ENCODE measurements around the gene XXYLT1.

XXYLT1 gene

DNA sequence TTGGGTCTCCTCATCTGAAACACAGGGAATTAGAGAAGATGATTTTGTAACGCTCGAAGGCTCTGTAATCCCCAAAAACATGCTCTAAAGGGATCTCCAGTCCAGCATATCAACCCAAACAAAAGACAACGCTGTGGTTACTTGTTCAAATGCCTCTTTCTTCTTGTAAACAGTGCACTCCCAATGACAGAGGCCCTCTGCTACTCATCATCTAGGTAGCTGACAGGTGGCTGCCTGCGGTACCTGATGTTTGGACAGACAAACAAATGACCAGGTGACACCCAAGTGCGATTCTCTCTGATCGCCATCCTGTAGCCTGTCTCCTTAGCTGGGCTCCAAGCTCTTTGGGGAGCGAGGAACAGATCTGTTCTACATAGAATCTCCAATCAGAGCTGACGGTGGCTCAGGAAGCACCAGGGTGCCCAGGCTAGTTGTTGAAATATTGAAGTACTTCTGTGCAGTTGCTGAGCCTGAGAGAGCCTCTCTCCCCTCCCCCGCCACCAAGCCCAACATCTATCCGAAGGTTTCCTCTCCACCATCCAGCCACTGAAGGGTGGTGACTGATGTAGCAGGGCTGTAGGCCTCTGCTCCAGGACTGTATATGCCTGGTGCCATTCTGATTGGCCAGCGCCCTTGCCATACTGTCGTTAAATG, 238.7 kb downstream of the XXYLT1 start:
- no peak overlapping the region for H3K4me3 ChIP-seq (ENCODE audit: low read length)
- no peak for DNase-seq (ENCODE audit: low read depth)
- TF ChIP-seq, protein P1, sequence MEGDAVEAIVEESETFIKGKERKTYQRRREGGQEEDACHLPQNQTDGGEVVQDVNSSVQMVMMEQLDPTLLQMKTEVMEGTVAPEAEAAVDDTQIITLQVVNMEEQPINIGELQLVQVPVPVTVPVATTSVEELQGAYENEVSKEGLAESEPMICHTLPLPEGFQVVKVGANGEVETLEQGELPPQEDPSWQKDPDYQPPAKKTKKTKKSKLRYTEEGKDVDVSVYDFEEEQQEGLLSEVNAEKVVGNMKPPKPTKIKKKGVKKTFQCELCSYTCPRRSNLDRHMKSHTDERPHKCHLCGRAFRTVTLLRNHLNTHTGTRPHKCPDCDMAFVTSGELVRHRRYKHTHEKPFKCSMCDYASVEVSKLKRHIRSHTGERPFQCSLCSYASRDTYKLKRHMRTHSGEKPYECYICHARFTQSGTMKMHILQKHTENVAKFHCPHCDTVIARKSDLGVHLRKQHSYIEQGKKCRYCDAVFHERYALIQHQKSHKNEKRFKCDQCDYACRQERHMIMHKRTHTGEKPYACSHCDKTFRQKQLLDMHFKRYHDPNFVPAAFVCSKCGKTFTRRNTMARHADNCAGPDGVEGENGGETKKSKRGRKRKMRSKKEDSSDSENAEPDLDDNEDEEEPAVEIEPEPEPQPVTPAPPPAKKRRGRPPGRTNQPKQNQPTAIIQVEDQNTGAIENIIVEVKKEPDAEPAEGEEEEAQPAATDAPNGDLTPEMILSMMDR (IDR thresholded peaks at IDR 0.05; ENCODE audit: insufficient read depth, low read depth, low read length, missing control alignments) = no peak

DNA sequence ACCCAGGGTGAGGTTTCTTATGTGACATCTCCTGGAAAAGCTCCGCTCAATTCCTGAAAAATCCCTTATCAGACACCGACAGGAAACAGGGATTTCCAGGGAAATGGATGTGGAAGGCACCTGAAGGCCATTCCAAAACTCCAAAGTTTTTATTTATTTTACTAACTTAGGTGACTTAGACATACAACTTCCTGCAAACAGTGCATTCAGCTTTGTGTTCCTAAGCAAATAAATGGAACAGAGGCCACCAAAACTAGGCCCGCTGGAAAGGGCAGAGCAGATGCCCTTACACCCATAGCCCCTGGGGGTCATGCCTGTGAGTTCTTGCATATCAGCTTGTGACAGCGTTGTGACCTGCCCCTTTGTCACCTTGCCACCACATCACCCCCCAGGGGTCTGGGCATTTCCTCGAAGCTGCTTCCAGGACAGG, 239.4 kb downstream of the XXYLT1 start:
- H3K4me3 ChIP-seq (ENCODE audit: low read length) = no peak overlapping the region
- no peak for DNase-seq (ENCODE audit: low read depth)
- TF ChIP-seq, protein P1 (IDR thresholded peaks at IDR 0.05; ENCODE audit: insufficient read depth, low read depth, low read length, missing control alignments) = no peak

DNA sequence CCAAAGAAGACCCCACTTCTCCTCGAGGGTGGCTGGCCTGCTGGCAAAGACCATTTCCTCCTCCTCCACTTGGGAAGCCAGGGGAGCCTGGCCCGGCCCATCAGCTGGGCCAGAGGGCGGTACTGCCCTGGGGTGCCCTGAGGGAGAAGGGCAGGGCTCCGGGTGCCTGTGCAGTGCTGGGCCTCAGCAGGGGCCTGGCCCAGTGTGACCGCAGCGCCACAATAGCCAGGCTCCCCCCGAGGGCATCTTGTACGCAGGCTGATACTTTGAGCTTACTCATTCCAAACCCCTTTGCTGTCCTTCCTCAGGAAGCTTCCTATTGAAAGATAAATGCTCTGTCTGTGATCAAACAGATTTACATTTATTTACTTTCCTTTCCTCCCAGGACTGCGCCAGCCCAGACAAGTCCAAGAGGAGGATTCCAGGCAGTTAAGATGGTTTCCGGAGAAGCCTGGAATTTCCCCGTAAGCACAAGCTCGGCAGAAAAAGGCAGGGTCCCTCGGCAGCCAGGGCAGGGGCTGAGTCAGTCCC, 240.1 kb downstream of the XXYLT1 start:
- peak; percentile 94 for DNase-seq (ENCODE audit: low read depth)
- no peak overlapping the region for H3K4me3 ChIP-seq (ENCODE audit: low read length)
- TF ChIP-seq, protein P1 (IDR thresholded peaks at IDR 0.05; ENCODE audit: insufficient read depth, low read depth, low read length, missing control alignments) = no peak

DNA sequence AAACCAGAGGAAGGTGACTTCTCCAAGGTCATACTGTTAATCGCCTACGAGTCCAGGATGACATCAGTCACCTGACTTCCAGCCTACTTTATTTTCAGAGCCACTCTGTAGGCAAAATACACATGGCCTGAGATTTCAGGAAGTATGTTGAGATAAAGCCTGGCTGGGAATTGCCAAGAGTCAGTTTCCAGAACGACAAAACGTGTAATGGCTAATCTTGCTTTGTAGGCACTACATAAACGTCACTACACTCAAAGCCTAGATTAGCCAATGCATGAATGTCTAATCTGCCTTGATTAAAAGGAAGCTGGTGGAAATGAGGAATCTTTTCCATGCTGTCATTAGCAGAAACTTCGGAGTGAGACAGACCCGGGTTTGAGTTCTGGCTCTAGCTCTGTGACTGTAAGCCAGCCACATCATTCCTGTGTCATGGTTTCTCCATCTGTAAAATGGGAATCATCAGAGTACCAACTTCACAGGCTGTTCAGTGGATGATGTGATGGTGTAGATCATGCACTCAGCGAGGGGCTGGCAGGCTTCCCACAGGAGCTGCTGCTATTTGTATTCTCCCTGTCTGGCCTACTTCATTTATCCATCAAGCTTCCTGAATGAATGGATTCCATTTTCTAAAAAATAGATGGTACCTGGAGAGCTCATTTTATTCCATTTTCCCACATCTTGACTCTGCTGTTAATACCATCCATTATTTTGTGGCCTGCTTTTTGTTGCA, 241.9 kb downstream of the XXYLT1 start:
- TF ChIP-seq, protein P1 (IDR thresholded peaks at IDR 0.05; ENCODE audit: insufficient read depth, low read depth, low read length, missing control alignments) = no peak
- no peak for DNase-seq (ENCODE audit: low read depth)
- no peak overlapping the region for H3K4me3 ChIP-seq (ENCODE audit: low read length)

DNA sequence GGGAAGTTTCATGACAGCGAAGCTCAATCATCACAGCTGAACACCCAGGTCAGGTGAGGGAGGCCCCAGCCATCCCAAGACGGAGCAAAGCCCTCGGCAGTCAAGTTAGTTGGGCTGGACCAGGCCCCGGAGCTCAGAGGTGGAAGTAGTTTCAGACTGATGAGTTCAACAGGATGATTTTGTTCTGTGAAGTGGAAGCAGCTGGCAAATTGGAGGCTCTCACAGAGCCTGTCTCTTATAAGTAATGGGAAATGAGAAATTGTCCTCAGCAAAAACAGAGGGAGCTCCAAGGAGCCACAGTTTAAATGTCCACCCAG, 245.1 kb downstream of the XXYLT1 start:
- TF ChIP-seq, protein P1 (IDR thresholded peaks at IDR 0.05; ENCODE audit: insufficient read depth, low read depth, low read length, missing control alignments) = no peak
- no peak for DNase-seq (ENCODE audit: low read depth)

DNA sequence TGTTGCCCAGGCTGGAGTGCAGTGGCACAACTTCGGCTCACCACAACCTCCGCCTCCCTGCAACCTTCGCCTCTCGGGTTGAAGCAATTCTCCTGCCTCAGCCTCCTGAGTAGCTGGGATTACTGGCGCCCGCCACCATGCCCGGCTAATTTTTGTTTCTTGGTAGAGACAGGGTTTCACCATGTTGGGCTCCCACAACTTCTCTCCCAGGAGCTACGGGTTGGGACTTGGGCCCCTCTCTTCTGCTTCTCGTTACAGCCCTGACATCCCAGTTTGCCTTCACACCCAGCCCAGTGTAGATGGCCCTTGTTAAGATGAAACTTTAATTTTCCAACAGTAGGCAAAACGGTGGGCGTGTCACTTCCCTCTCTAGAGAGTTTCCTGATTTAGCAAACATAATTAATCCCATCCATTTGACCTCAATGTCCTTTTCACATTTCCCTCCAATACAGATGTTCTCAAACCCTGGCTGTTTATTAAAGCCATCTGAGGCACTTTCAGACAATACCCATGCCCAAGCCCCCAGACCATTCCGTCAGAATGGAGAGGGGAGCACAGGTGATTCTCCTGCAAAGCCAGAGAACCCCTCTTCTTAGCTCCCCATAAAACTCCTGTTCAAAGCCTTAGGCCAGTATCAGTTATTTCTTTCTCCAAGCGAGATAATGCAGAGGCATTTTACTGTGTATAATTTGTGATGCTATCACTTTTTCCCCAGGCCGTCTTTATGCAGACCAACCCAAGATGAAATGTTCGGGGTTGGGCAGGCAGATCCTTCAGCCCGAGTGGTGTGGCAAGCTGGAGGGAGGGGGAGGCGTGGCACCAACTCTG, 245.7 kb downstream of the XXYLT1 start:
- TF ChIP-seq, protein P1 (IDR thresholded peaks at IDR 0.05; ENCODE audit: insufficient read depth, low read depth, low read length, missing control alignments) = no peak
- DNase-seq (ENCODE audit: low read depth) = peak; percentile 20
- H3K4me3 ChIP-seq (ENCODE audit: low read length) = no peak overlapping the region

More for the DNA sequence above, 245.1 kb downstream of the XXYLT1 start:
- H3K4me3 ChIP-seq (ENCODE audit: low read length) = no peak overlapping the region
